GM19468 (cell line): ENCODE measurements around the gene ZNF8.
"Not testable (repeated sequence)": the region's sequence is repeated elsewhere in the genome, so short reads cannot be mapped to it uniquely, and the experiment has no call there.

Experiments used
- ATAC-seq: cut with Tn5 transposase; IDR thresholded peaks from one replicate; pipeline ENCODE4 v1.9.1; 2021; ENCODE audit warnings: mild to moderate bottlenecking, moderate library complexity, moderate number of reproducible peaks; ENCODE audit not compliant: unreplicated experiment; ENCODE audit errors: extremely low read depth

Gene ZNF8

DNA sequence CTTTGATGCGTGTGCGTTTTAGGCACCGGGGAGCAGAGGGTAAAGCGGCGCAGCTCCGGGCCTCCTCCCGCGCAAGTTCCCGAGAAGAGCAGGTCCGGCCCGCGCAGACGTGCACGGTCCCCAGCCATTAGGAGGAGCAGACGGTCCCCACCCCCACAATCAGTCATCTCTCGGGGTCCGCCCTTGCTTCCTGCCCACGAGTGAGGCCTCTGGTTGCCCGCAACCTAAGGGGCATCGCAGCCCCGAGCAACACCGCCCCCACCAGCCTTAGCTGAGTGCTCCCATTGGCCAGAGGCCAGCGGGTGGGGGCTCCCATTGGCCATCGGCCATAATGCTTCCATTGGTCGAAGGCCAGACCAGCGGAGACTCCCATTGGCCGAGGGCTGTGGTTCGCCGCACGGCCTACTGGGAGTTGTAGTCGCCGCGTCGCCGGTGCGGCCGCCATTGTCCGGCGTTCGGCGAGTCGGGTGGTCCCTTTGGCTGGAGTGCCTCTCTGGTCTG, at the start of gene ZNF8:
Gene ZNF8, plus strand, starts transcription at position 415 of the 501 bp plus-strand sequence. CDS start 127 bp downstream, outside the sequence.
- peak; percentile 87 for ATAC-seq

DNA sequence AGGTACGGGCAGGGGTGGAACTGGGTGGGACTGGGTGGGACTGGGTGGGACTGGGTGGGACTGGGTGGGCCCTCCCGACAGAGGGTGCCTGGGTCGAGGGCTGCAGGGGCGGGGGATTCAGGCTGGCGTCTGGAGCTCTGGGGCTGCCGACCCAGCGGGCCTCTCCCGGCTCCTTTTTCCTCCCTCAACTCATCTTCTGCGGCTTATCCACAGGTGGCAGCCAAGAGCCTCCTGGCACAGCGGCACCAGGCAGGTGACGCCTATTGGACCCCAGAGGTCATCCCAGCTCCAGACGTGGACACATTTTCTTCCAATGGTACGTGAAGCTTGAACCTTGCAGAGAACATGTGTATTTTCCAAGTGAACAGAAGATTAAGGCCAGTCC, 49.5 kb upstream of the ZNF8 start:
- no peak for ATAC-seq

DNA sequence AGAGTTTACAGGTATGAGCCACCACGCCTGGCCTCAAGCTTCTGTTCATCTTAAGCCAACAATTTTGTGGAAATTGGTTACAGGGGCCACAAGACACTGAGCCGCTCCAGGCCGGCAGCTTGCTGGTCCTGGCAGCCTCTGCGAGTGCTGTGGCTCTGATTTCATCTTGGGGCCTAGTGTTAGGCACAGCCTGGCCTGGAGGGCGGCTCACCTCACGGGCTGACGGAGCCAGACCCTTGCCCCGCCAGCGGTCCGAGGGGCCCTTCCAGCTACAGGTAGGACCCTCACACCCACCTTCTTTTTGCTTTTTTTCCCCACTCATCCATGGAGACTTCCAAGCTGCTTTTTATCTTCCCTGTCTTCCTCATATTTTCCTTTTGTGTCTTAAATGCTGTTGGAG, 41.4 kb upstream of the ZNF8 start:
- ATAC-seq, result no peak

- no peak for ATAC-seq
These were observed 35.4 kb upstream of the ZNF8 start for GRCh38 chr19:58243351-58243750.

DNA sequence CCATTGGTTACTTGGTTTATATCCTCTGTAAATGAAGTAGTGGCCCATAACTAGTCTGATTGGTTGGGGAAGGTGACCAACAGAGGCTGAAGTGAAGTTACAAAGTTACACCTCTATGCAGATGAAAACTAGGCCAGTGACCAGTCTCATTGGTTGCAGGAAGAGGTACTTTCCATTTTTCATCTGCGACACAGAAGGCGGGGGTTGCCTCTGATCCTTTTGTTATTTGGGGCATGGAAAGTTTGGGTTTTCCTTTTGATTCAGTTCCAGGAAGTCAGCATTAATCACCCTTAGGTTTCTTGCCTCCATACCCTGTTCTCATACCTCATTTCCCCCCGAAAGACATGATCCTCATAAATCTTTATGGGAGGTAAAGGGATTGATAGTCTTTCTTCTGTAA, 29.9 kb upstream of the ZNF8 start:
- no peak for ATAC-seq

- no peak for ATAC-seq
These were observed 26.6 kb upstream of the ZNF8 start for GRCh38 chr19:58252102-58252685.

DNA sequence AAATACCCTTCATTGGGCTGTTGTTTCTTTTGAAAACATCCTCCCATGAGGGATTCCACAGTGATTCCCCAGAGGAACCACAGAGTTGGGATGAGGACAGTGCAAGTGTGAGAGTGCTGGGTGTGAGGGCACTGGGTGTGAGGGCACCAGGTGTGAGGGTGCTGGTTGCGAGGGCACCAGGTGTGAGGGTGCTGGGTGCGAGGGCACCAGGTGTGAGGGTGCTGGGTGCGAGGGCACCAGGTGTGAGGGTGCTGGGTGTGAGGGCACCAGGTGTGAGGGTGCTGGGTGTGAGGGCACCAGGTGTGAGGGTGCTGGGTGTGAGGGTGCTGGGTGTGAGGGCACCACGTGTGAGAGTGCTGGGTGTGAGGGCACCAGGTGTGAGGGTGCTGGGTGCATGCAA, 20.5 kb upstream of the ZNF8 start:
- ATAC-seq, result not testable (repeated sequence)

GRCh38 chr19:58261600-58261967, 17.2 kb upstream of the ZNF8 start:
- ATAC-seq, result no peak

DNA sequence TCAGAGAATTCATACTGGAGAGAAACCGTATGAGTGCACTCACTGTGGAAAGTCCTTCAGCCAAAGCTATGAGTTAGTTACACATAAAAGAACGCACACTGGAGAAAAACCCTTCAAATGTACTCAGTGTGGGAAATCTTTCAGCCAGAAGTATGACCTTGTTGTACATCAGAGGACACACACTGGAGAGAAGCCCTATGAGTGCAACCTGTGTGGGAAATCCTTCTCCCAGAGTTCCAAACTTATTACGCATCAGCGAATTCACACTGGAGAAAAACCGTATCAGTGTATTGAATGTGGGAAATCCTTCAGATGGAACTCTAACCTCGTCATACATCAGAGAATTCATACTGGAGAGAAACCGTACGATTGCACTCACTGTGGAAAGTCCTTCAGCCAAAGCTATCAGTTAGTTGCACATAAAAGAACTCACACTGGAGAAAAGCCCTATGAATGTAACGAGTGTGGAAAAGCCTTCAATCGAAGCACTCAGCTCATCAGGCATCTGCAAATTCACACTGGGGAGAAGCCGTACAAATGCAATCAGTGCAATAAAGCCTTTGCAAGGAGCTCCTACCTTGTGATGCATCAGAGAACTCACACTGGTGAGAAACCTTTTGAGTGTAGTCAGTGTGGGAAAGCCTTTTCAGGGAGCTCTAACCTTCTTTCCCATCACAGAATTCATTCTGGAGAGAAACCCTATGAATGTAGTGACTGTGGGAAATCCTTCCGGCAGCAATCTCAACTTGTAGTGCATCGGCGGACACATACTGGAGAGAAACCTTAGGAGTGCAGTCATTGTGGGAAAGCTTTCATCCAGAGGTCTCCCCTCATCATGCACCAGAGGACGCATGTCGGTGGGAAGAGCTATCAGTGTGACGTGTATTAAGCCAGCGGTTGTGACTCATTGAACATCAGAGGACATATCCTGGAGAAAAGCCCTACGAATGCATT, 16.5 kb upstream of the ZNF8 start:
- ATAC-seq, result no peak

- no peak for ATAC-seq
These were observed 15.8 kb upstream of the ZNF8 start for GRCh38 chr19:58262922-58263296.

DNA sequence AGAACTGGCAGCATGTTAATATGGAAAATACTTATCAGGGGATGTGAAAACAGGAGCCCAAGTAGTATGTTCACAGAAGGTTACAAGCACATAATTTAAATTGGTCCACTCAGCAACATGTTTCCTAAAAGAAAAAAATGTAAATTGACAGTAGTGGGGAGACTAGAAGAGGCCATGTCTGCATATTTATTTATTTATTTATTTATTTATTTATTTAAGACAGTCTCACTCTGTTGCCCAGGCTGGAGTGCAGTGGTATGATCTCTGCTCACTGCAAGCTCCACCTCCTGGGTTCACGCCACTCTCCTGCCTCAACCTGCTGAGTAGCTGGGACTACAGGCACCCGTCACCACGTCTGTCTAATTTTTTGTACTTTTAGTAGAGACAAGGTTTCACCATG, 13.7 kb upstream of the ZNF8 start:
- no peak for ATAC-seq

GRCh38 chr19:58268344-58268743, 10.4 kb upstream of the ZNF8 start:
- no peak for ATAC-seq

- ATAC-seq, result no peak
These were observed 4.0 kb upstream of the ZNF8 start for GRCh38 chr19:58274771-58275201.

DNA sequence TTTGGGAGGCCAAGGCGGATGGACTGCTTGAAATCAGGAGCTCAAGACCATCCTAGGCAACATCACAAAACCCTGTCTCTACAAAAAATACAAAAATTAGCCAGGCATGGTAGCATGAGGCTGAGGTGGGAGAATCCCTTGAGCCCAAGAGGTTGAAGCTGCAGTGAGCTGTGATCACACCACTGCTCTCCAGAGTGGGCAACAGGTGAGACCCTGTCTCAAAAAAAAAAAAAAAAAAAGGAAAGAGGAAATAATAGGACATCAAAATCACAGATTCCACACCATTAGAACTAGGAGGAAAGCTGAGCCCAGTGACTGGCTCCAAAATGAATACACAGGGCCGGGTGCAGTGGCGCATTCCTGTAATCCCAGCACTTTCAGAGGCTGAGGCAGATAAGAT, 3.2 kb upstream of the ZNF8 start:
- ATAC-seq, result no peak

DNA sequence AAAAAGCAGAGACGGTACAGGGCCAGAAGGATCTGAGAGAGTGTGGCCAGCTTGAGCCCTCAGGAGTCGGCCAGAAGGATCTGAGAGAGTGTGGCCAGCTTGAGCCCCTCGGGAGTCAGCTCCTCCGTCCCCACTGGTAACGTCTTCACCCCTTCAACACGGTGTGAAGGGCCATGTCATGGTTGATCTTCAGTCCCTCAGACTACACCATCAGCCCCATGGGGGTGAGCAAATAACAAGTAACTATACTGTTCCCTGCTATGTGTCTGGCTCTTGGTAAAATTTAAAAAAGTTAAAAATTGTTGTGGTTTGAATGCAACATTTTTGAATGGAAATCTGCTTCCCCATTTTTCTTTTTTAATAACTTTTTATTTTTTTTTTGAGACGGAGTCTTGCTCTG, 1.6 kb upstream of the ZNF8 start:
- ATAC-seq, result no peak

DNA sequence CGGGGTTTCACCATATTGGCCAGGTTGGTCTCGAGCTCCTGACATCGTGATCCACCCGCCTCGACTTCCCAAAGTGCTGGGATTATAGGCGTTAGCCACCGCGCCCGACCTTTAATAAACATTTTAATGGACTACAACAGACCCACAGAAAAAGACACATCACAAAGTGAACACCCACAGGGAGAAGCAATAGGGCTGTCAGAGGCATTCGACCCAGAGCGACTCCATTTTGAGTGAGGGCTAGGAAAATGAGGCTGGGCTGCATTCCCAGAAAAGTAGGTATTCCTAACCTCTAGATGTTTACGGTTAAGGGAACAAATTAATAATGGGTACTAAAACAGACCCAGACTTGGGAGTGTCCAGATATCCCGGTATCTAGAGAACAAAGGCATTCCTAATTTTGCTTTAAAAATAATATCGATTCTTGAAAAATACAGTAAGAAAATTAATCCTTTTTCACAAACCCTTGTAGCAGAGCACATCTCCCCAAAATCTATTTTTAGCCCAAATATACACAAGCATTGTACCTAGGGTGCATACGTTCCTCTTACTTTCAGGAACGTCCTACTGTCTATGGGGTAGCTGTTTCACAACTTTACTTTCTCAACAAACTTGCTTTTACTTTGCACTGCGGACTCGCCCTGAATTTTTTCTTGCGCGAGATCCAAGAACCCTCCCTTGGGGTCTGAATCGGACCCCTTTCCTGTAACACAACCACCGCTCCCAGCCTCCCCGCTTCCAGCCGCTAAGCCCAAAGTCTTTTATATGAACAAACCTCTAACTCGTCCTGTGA, 811 bp upstream of the ZNF8 start:
- no peak for ATAC-seq

DNA sequence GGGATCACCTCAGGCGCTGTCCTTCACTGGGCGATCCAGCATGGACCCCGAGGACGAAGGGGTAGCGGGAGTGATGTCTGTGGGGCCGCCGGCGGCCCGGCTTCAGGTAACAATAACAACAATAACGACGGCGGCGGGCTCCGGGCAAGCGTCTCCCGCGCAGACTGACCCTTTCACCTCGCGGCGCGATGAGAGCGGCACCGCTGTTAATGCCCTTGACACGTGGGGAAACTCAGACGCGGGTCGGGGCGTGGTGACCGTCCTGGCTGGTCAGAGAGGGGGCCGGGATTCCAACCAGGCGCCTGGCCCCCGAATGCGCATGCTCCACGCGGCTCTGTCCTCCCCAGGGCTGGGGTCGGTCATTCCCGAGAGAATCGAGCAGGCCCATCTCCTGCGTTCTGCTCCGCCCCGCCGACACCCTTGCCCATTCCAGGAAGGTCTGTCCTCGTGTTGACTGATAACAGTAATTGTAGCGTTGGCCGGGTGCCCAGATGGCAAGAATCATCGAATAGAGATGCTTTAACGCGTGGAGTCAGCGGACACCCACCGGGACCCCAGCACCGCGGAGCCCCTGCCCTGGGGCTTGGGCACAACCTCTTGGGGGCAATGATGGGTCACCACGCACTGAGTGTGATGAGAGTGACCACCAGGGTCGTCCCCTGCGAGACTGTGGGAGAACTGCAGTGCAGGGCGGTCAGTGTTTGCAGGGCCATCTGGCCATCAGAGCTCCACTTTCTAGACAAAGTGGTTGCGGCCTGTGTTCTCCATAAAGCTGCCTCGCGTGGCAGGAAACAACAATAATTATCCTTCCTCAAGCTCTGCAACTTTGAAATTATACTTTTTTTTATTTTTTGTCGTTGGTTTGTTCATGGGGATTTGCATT, 528 bp downstream of the ZNF8 start:
- no peak for ATAC-seq

DNA sequence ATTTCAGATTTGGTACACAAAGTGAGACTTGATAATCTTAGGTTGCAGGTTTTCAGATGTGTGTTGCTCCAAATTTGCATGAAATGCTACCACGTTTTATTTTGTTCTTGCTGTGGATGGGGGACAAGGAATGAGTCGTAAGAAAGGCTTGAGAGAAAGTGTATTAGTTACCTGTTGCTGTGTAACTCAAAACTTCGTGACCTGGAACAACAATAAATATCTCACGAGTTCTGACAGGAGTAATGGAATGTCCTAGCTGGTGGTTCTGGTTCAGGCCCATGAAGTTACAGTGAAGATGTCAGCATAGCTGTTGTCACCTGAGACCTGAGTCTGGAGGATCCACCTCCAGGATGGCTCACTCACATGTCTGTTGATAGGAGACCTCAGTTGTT, 1.2 kb downstream of the ZNF8 start:
- no peak for ATAC-seq

DNA sequence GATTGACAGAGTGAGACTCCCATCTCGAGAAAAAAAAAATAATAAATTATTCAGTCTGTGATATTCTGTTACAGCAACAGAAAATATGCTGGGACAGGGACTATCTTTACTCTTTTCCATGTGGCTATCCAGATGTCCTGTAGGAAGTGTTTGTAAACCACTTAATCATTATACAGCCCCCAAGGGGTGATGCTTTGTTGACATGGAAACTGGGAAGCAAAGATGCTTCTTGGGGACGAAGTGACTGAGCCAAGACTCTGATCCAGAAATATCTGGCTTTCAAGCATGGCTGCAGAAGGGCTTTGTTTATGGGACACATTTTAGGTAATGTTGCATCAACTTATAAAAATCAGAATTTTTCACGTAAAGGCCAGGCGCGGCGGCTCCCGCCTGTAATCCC, 5.4 kb downstream of the ZNF8 start:
- ATAC-seq, result no peak

GRCh38 chr19:58291943-58292342, 13.2 kb downstream of the ZNF8 start:
- no peak for ATAC-seq
